ENCODE data around the gene KRT12.
"Not testable (repeated sequence)": the region's sequence is repeated elsewhere in the genome, so short reads cannot be mapped to it uniquely, and the experiment has no call there.

Gene KRT12

DNA sequence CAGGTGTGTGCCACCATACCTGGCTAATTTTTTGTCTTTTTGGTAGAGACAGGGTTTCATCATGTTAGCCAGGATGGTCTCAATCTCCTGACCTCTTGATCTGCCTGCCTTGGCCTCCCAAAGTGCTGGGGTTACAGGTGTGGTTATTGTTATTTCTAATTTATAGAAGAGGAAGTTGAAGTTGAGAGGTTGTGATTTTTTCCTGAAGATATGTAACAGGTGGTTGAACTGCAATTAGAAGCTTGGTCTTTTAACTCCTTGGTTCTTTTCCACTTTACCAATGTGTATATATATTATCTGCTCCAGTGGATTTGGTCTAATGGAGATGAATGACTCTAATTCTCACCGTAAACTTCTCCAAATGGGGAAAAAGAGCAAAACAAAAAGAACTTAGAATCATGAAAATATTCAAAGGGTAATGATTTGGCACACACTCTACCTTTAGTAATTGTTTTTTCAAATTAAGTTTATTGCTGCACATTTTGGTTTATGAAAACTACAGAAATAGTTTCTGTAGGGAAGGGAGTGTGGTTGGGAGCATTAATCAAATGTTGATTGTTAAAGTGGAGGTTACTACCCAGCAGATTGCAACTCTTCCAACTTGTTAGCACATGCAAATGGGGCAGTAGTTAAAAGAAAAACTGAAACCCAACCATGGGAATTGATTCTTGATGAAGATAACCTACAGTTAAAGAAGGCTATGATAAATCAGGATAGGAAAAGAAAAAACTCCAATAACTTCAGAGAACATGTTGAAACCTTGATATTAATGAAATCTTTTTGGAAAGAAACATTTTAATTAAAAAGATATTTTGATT, 42.8 kb downstream of the KRT12 start:
- H3K4me1 Mint-ChIP-seq (ENCODE audit: low read depth in 2 of 2): peaks cover 9 to 24% of the 10 kb centered on the region in 2 donors
- ATAC-seq (replicated peaks) (no peak), DNase-seq (no peak)
- H3K4me3 Mint-ChIP-seq: no peak overlapping the region
- H3K27ac Mint-ChIP-seq: no peak overlapping the region
- H3K27me3 Mint-ChIP-seq: peaks cover 16 to 25% of the 10 kb centered on the region in 2 donors
- no peaks in the 10 kb centered on the region for H3K36me3 Mint-ChIP-seq (ENCODE audit: insufficient read depth)
- no peaks in the 10 kb centered on the region for H3K9me3 Mint-ChIP-seq

DNA sequence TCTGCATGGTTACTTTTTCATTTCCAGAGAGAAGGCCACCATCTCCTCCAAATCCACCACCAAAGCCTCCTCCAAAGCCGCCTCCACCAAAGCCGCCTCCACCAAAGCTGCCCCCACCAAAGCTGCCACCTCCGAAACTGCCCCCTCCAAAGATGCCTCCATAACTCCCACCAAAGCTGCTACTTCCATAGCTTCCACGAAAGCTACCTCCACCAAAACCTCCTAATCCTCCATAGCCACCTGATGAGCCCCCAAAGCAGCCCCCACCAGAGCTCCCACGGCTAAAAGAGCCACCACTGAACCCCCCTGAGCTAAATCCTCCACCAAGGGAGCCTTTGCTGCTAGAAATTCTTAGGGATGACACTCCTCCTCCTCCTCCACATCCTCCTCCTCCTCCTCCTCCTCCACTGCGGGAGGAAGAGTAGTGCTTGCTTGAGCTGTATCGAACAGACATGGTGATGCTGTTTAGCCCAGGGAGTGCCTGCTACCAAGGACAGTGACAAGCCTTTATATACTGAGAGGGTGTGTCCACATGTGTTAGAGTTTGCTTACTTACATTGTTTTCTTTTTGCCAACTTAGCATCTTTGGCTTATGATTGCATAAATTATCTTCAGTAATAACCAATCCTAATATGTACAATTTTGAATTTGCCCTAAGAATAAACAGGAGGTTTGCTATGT, 44.8 kb downstream of the KRT12 start, which contains the start of gene KRT10:
Gene KRT10 (minus strand): TSS at position 483 of the 681 bp plus-strand sequence. CDS start 29 bp downstream, at position 454.
- Mint-ChIP-seq H3K36me3 (ENCODE audit: insufficient read depth) (peaks cover 13% of the 10 kb centered on the region), H3K27me3 (peaks cover 16 to 20% of the 10 kb centered on the region in 2 donors), H3K27ac (no peak within 1 kb of the TSS), H3K9me3 (no peaks in the 10 kb centered on the region), H3K4me1 (ENCODE audit: low read depth in 2 of 2) (peaks cover 13 to 22% of the 10 kb centered on the region in 2 donors), H3K4me3 (no peak within 1 kb of the TSS)
- no peak for ATAC-seq (replicated peaks)
- DNase-seq: no peak

DNA sequence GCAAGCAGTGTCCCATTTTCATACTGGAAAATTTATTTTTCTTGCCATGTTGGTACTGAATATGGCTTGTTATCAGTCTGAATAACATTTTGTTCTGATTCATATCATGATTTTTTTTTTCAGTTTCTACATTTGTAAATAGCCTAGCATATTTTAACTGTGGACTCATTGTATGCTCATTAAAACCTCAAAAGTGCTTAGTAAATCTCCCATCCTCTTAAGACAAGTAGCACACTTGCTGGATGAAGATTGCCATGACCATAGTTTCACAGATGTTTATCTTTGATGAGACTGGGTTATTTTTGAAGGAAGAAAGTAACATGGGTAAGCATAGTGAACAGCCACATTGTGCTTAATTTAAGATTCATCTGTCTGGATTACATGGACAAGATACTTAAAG, 45.5 kb downstream of the KRT12 start:
- H3K27me3 Mint-ChIP-seq: peaks cover 12 to 13% of the 10 kb centered on the region in 2 donors
- DNase-seq: no peak

DNA sequence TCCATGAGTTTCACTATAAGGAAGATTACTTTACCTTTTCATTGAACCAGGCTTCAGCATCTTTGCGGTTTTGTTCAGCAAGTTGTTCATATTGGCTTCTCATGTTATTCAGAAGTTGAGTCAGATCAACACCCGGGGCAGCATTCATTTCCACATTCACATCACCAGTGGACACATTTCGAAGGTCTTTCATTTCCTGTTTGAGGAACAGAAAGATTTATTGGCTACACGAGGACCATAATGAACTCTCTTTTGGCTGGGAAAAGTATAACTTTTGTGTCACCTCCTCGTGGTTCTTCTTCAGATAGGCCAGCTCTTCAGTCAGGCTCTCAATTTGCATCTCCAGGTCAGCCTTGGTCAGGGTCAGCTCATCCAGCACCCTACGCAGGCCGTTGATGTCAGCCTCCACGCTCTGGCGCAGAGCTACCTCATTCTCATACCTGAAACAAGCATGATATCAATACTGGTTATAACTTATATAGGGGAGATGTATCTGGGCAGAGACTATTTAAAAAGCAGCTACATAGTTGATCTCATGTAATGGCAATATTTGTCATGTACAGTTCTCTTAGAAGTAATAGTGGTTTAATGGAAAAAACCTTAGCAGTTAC, 46.7 kb downstream of the KRT12 start:
- Mint-ChIP-seq H3K27ac (peak overlapping the region in 1 of 2 donors; percentile 96), H3K27me3 (peaks cover 0 to 6% of the 10 kb centered on the region in 2 donors), H3K9me3 (peaks cover 0 to 2% of the 10 kb centered on the region in 2 donors), H3K4me3 (peak overlapping the region; percentile 84 to 94), H3K36me3 (ENCODE audit: insufficient read depth) (peaks cover 17% of the 10 kb centered on the region), H3K4me1 (ENCODE audit: low read depth in 2 of 2) (peaks cover 13 to 15% of the 10 kb centered on the region in 2 donors)
- no peak for ATAC-seq (replicated peaks)
- no peak for DNase-seq

More for the DNA sequence above, 45.5 kb downstream of the KRT12 start:
- H3K4me3 Mint-ChIP-seq: no peak overlapping the region
- no peak overlapping the region for H3K27ac Mint-ChIP-seq
- peaks cover 0 to 2% of the 10 kb centered on the region in 2 donors for H3K9me3 Mint-ChIP-seq
- peaks cover 13% of the 10 kb centered on the region for H3K36me3 Mint-ChIP-seq (ENCODE audit: insufficient read depth)
- peaks cover 13 to 21% of the 10 kb centered on the region in 2 donors for H3K4me1 Mint-ChIP-seq (ENCODE audit: low read depth in 2 of 2)
- ATAC-seq (replicated peaks): no peak

- Mint-ChIP-seq H3K4me3 (peak overlapping the region; percentile 84 to 94), H3K36me3 (ENCODE audit: insufficient read depth) (peaks cover 17% of the 10 kb centered on the region), H3K27me3 (peaks cover 3 to 8% of the 10 kb centered on the region in 2 donors), H3K27ac (peak overlapping the region in 1 of 2 donors; percentile 96), H3K9me3 (peaks cover 0 to 3% of the 10 kb centered on the region in 2 donors), H3K4me1 (ENCODE audit: low read depth in 2 of 2) (peaks cover 13 to 15% of the 10 kb centered on the region in 2 donors)
- no peak for ATAC-seq (replicated peaks)
- DNase-seq: no peak
Observed at GRCh38 chr17:40819528-40820125, 47.4 kb downstream of the KRT12 start.

GRCh38 chr17:40818733-40819527, 48.1 kb downstream of the KRT12 start:
- Mint-ChIP-seq H3K27ac (peak overlapping the region; percentile 90 to 96), H3K4me1 (ENCODE audit: low read depth in 2 of 2) (peaks cover 13 to 15% of the 10 kb centered on the region in 2 donors), H3K9me3 (peaks cover 0 to 4% of the 10 kb centered on the region in 2 donors), H3K36me3 (ENCODE audit: insufficient read depth) (peaks cover 17% of the 10 kb centered on the region), H3K27me3 (peaks cover 9 to 14% of the 10 kb centered on the region in 2 donors), H3K4me3 (peak overlapping the region; percentile 84 to 94)
- DNase-seq: peak; percentile 75 to 87 (median 81)
- peak; percentile 86 for ATAC-seq (replicated peaks)

DNA sequence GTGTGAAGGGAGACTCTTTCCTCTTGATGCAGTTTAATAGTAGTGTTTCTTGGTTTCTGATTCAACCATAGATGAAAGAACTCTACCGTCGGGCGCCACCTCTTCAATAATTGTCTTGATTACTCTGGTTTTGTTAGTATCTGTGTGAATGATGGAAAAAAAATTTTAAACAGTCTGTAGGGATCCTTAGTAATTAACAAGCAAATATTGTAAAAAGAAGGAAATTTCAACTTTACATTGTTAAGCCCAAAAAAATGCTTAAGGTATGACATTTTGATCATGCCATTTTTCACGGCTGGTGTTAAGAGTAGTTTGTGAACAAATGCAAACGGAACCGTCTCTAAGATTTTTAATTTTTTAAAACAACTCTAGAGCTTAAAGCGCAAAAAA, 48.7 kb downstream of the KRT12 start:
- ATAC-seq (replicated peaks) (no peak), DNase-seq (no peak)
- Mint-ChIP-seq H3K4me1 (ENCODE audit: low read depth in 2 of 2) (peaks cover 13 to 15% of the 10 kb centered on the region in 2 donors), H3K27ac (peak overlapping the region; percentile 90 to 96), H3K9me3 (peaks cover 0 to 4% of the 10 kb centered on the region in 2 donors), H3K27me3 (peaks cover 14 to 20% of the 10 kb centered on the region in 2 donors), H3K36me3 (ENCODE audit: insufficient read depth) (peaks cover 17% of the 10 kb centered on the region), H3K4me3 (peak overlapping the region; percentile 84 to 94)

GRCh38 chr17:40817103-40817682, 49.8 kb downstream of the KRT12 start:
- DNase-seq (no peak), ATAC-seq (replicated peaks) (no peak)
- Mint-ChIP-seq H3K27ac (no peak overlapping the region), H3K27me3 (peaks cover 25 to 28% of the 10 kb centered on the region in 2 donors), H3K4me1 (ENCODE audit: low read depth in 2 of 2) (peaks cover 13 to 15% of the 10 kb centered on the region in 2 donors), H3K36me3 (ENCODE audit: insufficient read depth) (peaks cover 17% of the 10 kb centered on the region), H3K9me3 (peaks cover 0 to 4% of the 10 kb centered on the region in 2 donors), H3K4me3 (peak overlapping the region; percentile 34 to 94)

GRCh38 chr17:40816569-40816968, 50.5 kb downstream of the KRT12 start:
- Mint-ChIP-seq H3K4me1 (ENCODE audit: low read depth in 2 of 2) (peaks cover 13 to 15% of the 10 kb centered on the region in 2 donors), H3K36me3 (ENCODE audit: insufficient read depth) (peaks cover 17% of the 10 kb centered on the region), H3K4me3 (peak overlapping the region in 1 of 2 donors; percentile 94), H3K27me3 (peaks cover 31 to 32% of the 10 kb centered on the region in 2 donors), H3K27ac (no peak overlapping the region), H3K9me3 (peaks cover 0 to 4% of the 10 kb centered on the region in 2 donors)
- ATAC-seq (replicated peaks) (no peak), DNase-seq (no peak)

DNA sequence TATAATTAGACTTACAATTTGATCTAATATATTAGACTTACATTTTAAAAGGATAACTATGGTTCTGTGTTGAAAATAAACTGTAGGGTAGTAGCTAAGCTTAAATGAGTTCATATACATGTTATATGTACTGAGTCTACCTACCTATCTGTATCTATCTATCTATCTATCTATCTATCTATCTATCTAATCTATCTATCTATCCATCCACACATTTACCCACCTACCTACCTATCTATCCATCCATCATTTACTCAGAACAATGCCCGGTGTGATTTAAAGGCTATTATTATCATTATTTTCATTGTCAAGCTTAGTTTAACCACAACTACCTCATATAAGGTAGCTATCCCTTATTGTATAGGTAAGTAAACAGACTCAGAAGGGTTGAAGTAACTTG, 51.6 kb downstream of the KRT12 start:
- peaks cover 0 to 4% of the 10 kb centered on the region in 2 donors for H3K9me3 Mint-ChIP-seq
- peaks cover 17% of the 10 kb centered on the region for H3K36me3 Mint-ChIP-seq (ENCODE audit: insufficient read depth)
- H3K27ac Mint-ChIP-seq: no peak overlapping the region
- no peak overlapping the region for H3K4me3 Mint-ChIP-seq
- DNase-seq: no peak
- ATAC-seq (replicated peaks): no peak
- H3K27me3 Mint-ChIP-seq: peaks cover 40 to 44% of the 10 kb centered on the region in 2 donors
- H3K4me1 Mint-ChIP-seq (ENCODE audit: low read depth in 2 of 2): peaks cover 11 to 14% of the 10 kb centered on the region in 2 donors

GRCh38 chr17:40814657-40815056, 52.4 kb downstream of the KRT12 start:
- not testable (repeated sequence) for H3K9me3 Mint-ChIP-seq, H3K27ac Mint-ChIP-seq

GRCh38 chr17:40813804-40814203, 53.2 kb downstream of the KRT12 start:
- ATAC-seq (replicated peaks) (no peak), DNase-seq (no peak)
- no peak overlapping the region for H3K4me3 Mint-ChIP-seq
- H3K27ac Mint-ChIP-seq: no peak overlapping the region
- H3K9me3 Mint-ChIP-seq: peaks cover 0 to 4% of the 10 kb centered on the region in 2 donors
- H3K4me1 Mint-ChIP-seq (ENCODE audit: low read depth in 2 of 2): peaks cover 6% of the 10 kb centered on the region in 2 donors
- H3K27me3 Mint-ChIP-seq: peaks cover 49 to 57% of the 10 kb centered on the region in 2 donors
- H3K36me3 Mint-ChIP-seq (ENCODE audit: insufficient read depth): peaks cover 17% of the 10 kb centered on the region

More at GRCh38 chr17:40814657-40815056, 52.4 kb downstream of the KRT12 start:
- not testable (repeated sequence) for H3K4me3 Mint-ChIP-seq; H3K4me1 Mint-ChIP-seq (ENCODE audit: low read depth in 2 of 2); DNase-seq; ATAC-seq (replicated peaks)
- Mint-ChIP-seq H3K27me3 (peaks cover 47 to 51% of the 10 kb centered on the region in 2 donors), H3K36me3 (ENCODE audit: insufficient read depth) (peaks cover 17% of the 10 kb centered on the region)

Data from effector memory CD8-positive, alpha-beta T cell (primary cell).